Small intestine (tissue), 7 donors: ENCODE measurements around the gene DHX30. TPM values are rescaled to one million over a fixed set of nuclear protein-coding genes. Genes with fewer than 3 reads are reported as not detected.
"Not testable (repeated sequence)": the region's sequence is repeated elsewhere in the genome, so short reads cannot be mapped to it uniquely, and the experiment has no call there.

Experiments
- DNase-seq, 2 donors: peaks; one replicate each; pipeline versions ENCODE4 v3.0.0 to v3.0.0-alpha.2; 2013
- FAIRE-seq: peaks from 2 replicates; lab custom pipeline; 2012; peaks lifted over from hg19 to GRCh38; lab: Jason Lieb, UNC
- H3K27ac ChIP-seq, 3 donors: one replicate each; pipeline ENCODE4 v1.5.1; 2013; ENCODE audit warnings: low read length in 2 of 3, mild to moderate bottlenecking in 2 of 3, control low read depth in 1 of 3, inconsistent platforms in 1 of 3, low read depth in 1 of 3, moderate library complexity in 1 of 3
- H3K27me3 ChIP-seq, 3 donors: one replicate each; pipeline ENCODE4 v1.6.1; 2013; ENCODE audit warnings: low read length in 3 of 3, inconsistent platforms in 1 of 3; ENCODE audit not compliant: control insufficient read depth in 3 of 3, insufficient read depth in 3 of 3
- H3K36me3 ChIP-seq, 3 donors: one replicate each; pipeline ENCODE4 v1.6.1; 2013; ENCODE audit warnings: low read length in 3 of 3, inconsistent platforms in 1 of 3, low read depth in 1 of 3, mild to moderate bottlenecking in 1 of 3, moderate library complexity in 1 of 3; ENCODE audit not compliant: control insufficient read depth in 3 of 3, insufficient read depth in 2 of 3
- H3K4me1 ChIP-seq, 3 donors: one replicate each; pipeline ENCODE4 v1.6.1; 2013; ENCODE audit warnings: low read length in 2 of 3, inconsistent platforms in 1 of 3, low read depth in 1 of 3, mild to moderate bottlenecking in 1 of 3, moderate library complexity in 1 of 3; ENCODE audit not compliant: control insufficient read depth in 3 of 3, insufficient read depth in 2 of 3
- H3K4me3 ChIP-seq, 3 donors: one replicate each; pipeline ENCODE4 v1.5.1; 2013; ENCODE audit warnings: low read length in 3 of 3, control low read depth in 1 of 3, inconsistent platforms in 1 of 3, low read depth in 1 of 3, mild to moderate bottlenecking in 1 of 3, moderate library complexity in 1 of 3
- H3K9me3 ChIP-seq, 2 donors: one replicate each; pipeline ENCODE4 v1.6.1; 2013; ENCODE audit warnings: low read depth in 1 of 2, low read length in 1 of 2; ENCODE audit not compliant: control insufficient read depth in 2 of 2, insufficient read depth in 1 of 2
- WGBS, 3 donors: extraction: QIAGEN DNeasy Blood & Tissue Kit; methylation state at CpG; one replicate each; pipeline ENCODE4 v1.1.7; 2013; 5-methylcytosine and 5-hydroxymethylcytosine counted together
- polyA plus RNA-seq, 4 donors: library from polyadenylated mRNA; stranded (reverse) in 3 of 4; unstranded in 1 of 4; fragments of 200-250 nt in 3 of 4; fragments of 120-200 nt in 1 of 4; gene quantifications; one replicate each; pipeline versions ENCODE4 v1.2.1 to v1.2.3, GENCODE V29; 2013
- donor health status: healthy with polysubstance abuse.
- donor health status: control.
- donor health status: control.
- donor health status: Bipolar disorder and iron deficiency.
- donor health status: healthy.

DHX30 gene
- polyA plus RNA-seq, 4 donors, result 27.7 to 38.9 (median 36.1) TPM

DNA sequence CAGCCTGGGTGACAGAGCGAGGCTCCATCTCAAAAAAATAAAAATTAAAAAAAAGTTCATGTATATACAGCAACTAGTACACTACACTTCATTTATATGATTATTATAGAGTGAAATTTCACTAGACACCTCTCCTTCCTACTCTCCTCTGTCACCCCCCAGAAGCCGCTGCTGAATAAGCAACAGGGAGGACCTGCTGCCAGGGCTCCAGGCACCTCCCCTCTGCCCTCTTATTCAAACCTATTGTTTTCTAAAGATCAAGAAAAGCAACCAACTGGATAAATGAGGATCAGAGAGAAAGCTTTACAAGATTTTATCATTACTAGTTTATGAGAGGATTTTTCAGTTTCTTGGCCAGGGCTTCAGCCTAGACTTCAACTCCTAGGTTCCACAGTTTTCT lies 71.5 kb downstream of the DHX30 start:
- FAIRE-seq, result no peak
- DNase-seq, result no peak
- Histone ChIP-seq H3K36me3 (peaks cover 3 to 40% (median 7%) of the 10 kb centered on the region in 3 donors), H3K4me3 (no peak overlapping the region), H3K27ac (no peak overlapping the region), H3K9me3 (no peaks in the 10 kb centered on the region), H3K4me1 (peaks cover 0 to 16% (median 0%) of the 10 kb centered on the region in 3 donors), H3K27me3 (no peaks in the 10 kb centered on the region)
- WGBS, 3 donors, result 91 to 99% (median 98%) methylated on average over 2 of the region's 2 CpGs

DNA sequence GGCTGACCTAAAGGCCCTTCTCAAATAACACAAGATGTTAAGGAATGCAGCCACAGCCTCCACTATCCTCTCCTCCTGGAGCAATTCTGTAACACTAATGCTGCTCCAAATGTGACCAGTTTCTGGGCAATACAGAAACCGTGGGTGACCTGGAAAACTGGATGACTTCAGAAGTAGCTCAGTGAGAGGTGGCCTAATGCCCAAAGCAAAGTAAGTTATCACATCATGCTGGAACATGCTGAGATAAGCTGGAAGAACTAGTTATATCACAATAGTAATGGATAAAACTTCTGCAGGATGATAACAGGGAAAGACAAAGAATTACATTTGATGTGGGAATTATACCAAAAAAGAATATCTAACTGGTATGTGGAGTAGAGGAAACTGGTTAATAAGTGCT lies 72.0 kb downstream of the DHX30 start:
- 55 to 70% (median 59%) methylated on average over 1 of the region's 1 CpG for WGBS, 3 donors
- Histone ChIP-seq H3K36me3 (peaks cover 3 to 35% (median 7%) of the 10 kb centered on the region in 3 donors), H3K4me3 (no peak overlapping the region), H3K9me3 (no peaks in the 10 kb centered on the region), H3K27ac (no peak overlapping the region), H3K27me3 (no peaks in the 10 kb centered on the region), H3K4me1 (peaks cover 0 to 16% (median 0%) of the 10 kb centered on the region in 3 donors)
- DNase-seq (no peak), FAIRE-seq (no peak)

DNA sequence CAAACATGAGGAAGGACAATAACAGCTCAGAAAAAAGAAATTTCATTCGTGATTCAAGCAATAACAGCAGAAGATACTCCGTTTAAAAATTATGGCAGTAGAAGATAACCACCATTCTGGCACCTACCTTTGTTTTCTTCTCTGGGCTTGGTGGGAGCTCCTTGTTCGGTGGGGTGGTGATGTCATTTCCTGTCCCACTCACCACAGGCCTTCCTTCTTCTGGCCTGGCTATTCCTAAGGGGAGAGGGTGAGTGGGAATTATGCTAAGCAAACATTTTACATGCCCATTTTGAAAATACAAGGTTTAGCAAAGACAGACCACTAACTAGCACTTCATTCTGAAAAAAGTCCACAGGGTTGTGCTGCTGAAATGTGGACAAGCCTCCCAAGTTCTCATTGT lies 74.4 kb downstream of the DHX30 start:
- DNase-seq (no peak), FAIRE-seq (no peak)
- no peaks in the 10 kb centered on the region for H3K9me3 ChIP-seq
- H3K4me1 ChIP-seq, result peaks cover 0 to 5% (median 0%) of the 10 kb centered on the region in 3 donors
- peaks cover 0 to 26% (median 0%) of the 10 kb centered on the region in 3 donors for H3K36me3 ChIP-seq
- H3K27ac ChIP-seq, result no peak overlapping the region
- WGBS, 3 donors, result 70 to 83% (median 74%) methylated on average over 3 of the region's 3 CpGs
- no peak overlapping the region for H3K4me3 ChIP-seq
- no peaks in the 10 kb centered on the region for H3K27me3 ChIP-seq

DNA sequence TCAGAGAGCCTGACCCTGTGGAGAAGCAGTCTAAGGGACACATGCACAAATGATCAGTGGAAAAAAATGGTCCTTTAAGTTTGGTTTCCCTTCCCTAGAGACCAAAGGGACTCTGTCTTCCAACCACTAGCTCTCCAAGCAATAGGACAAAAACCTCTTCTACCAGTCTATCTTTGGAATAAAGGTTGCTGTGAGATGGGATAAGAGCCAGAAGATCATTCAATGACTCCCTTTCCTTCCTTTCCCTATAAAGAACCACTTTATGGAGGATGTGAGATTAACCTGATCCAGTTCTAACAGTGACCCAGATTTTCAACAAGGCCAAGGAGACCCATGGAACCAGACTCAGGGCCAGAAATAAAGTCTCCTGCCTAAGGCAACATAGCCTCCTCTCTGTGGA lies 74.8 kb downstream of the DHX30 start:
- H3K27me3 ChIP-seq, result no peaks in the 10 kb centered on the region
- H3K4me3 ChIP-seq, result no peak overlapping the region
- H3K9me3 ChIP-seq, result no peaks in the 10 kb centered on the region
- no peak for DNase-seq
- peaks cover 0 to 3% (median 0%) of the 10 kb centered on the region in 3 donors for H3K4me1 ChIP-seq
- H3K27ac ChIP-seq, result no peak overlapping the region
- H3K36me3 ChIP-seq, result peaks cover 0 to 27% (median 0%) of the 10 kb centered on the region in 3 donors
- no peak for FAIRE-seq

DNA sequence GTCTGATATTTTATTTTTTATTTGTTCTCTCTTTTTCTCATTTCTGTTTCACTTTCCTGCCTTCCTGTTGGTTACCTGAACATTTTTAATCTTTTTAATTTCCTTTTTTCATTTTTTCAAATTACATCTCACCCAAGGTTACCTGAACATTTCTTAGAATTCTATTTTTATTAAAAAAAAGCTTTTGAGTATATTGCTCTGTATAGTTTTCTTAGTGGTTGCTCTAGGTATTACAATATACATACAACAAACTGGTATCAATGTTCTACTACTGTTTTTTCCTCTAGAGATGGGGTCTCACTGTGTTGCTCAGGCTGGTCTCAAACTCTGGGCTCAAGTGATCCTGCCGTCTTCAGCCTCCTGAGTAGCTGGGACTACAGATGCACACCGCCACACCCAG lies 79.4 kb downstream of the DHX30 start:
- H3K4me3 ChIP-seq, result no peak overlapping the region
- H3K36me3 ChIP-seq, result peaks cover 0 to 26% (median 0%) of the 10 kb centered on the region in 3 donors
- no peaks in the 10 kb centered on the region for H3K4me1 ChIP-seq
- no peak for DNase-seq
- WGBS, 3 donors, result 94 to 97% (median 94%) methylated on average over 2 of the region's 2 CpGs
- peaks cover 0 to 9% of the 10 kb centered on the region in 2 donors for H3K9me3 ChIP-seq
- H3K27ac ChIP-seq, result no peak overlapping the region
- FAIRE-seq, result no peak
- no peaks in the 10 kb centered on the region for H3K27me3 ChIP-seq

DNA sequence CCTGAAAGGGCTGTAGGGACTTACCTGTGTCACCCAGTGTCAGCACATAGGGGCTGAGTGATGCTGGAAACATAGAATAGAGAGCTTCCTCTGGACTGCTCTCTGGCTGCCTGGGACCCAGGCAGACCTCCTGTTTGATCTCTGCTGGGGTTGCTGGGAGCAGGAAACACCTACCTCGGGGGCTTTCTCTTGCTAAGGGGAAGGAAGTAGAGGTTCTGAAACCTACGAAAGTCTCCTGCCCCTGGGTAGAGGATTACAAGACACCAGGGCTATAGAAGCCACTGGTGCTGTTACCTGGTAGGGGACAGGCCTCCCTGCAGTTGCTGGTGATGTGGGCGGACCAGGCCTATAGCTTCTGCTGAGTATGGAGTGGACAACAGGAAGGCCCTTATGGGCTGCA lies 81.7 kb downstream of the DHX30 start:
- DNase-seq, result no peak
- FAIRE-seq, result no peak
- WGBS, 3 donors, result 75 to 92% (median 85%) methylated on average over 3 of the region's 3 CpGs

DNA sequence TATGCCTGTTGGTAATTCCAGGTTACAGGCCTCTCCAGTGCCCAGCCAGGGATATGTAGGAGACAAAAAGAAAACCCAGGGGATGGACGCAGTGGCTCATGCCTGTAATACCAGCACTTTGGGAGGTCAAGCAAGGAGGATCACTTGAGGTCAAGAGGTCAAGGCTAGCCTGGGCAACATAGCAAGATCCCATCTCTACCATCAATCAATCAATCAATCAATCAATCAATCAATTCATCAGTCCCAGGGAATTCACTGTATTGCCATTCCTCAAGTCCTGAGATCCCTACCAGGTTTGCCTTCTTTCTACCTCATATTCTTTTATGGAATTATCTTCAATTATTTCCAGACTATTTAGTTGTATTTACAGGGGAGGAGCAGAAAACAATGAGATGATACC lies 82.2 kb downstream of the DHX30 start:
- peaks cover 0 to 28% (median 0%) of the 10 kb centered on the region in 3 donors for H3K36me3 ChIP-seq
- H3K9me3 ChIP-seq, result peaks cover 0 to 9% of the 10 kb centered on the region in 2 donors
- no peak for DNase-seq
- H3K27me3 ChIP-seq, result no peaks in the 10 kb centered on the region
- no peak for FAIRE-seq
- no peaks in the 10 kb centered on the region for H3K4me1 ChIP-seq
- 94 to 100% (median 95%) methylated on average over 1 of the region's 1 CpG for WGBS, 3 donors
- H3K4me3 ChIP-seq, result no peak overlapping the region
- H3K27ac ChIP-seq, result no peak overlapping the region

More for the DNA sequence above, 81.7 kb downstream of the DHX30 start:
- H3K36me3 ChIP-seq, result peaks cover 0 to 28% (median 0%) of the 10 kb centered on the region in 3 donors
- no peaks in the 10 kb centered on the region for H3K27me3 ChIP-seq
- H3K4me1 ChIP-seq, result no peaks in the 10 kb centered on the region
- H3K4me3 ChIP-seq, result no peak overlapping the region
- no peak overlapping the region for H3K27ac ChIP-seq
- peaks cover 0 to 9% of the 10 kb centered on the region in 2 donors for H3K9me3 ChIP-seq

DNA sequence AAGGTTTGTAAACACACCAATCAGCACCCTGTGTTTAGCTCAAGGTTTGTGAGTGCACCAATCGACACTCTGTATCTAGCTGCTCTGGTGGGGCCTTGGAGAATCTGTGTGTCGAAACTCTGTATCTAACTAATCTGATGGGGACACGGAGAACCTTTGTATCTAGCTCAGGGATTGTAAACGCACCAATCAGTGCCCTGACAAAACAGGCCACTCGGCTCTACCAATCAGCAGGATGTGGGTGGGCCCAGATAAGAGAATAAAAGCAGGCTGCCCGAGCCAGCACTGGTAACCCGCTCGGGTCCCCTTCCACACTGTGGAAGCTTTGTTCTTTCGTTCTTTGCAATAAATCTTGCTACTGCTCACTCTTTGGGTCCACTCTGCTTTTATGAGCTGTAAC lies 85.1 kb downstream of the DHX30 start:
- not testable (repeated sequence) for H3K4me1 ChIP-seq, H3K27ac ChIP-seq, H3K27me3 ChIP-seq, FAIRE-seq, DNase-seq, H3K4me3 ChIP-seq, H3K9me3 ChIP-seq
- WGBS, 3 donors, result 94 to 97% (median 96%) methylated on average over 8 to 9 of the region's 9 CpGs
- peaks cover 0 to 36% (median 4%) of the 10 kb centered on the region in 3 donors for H3K36me3 ChIP-seq
